Caco-2 (cell line): Measurements from ENCODE around the gene ATRX. TPM values are rescaled to one million over a fixed set of nuclear protein-coding genes. Genes with fewer than 3 reads are reported as not detected.
"Not testable (repeated sequence)": the region's sequence is repeated elsewhere in the genome, so short reads cannot be mapped to it uniquely, and the experiment has no call there.

ENCODE experiments used
- BruUV-seq: library from RNA; stranded (reverse); fragments of 400-500 nt; replicated peaks from 2 replicates; lab custom pipeline; 2021; lab: Mats Ljungman, UMichigan
- CTCF ChIA-PET: fragments of 300-600 bp; sonication (Branson Sonifier 250); formaldehyde crosslinking; loops from one replicate; lab custom pipeline; 2022; ENCODE audit warnings: antibody characterized with exemption; lab: Charles Lee
- POLR2A ChIA-PET: fragments of 300-600 bp; sonication (Branson Sonifier 250); formaldehyde crosslinking; loops from one replicate; lab custom pipeline; 2022; ENCODE audit warnings: antibody characterized with exemption; lab: Charles Lee
- DNase-seq, 2 experiments: peaks; one replicate each; pipeline versions ENCODE4 v3.0.0 to v3.0.0-alpha.2; 2020 to 2022
- H3K27me3 ChIP-seq: replicated peaks from 2 replicates; pipeline ENCODE4 v1.6.0; 2011; ENCODE audit warnings: low read length; ENCODE audit not compliant: control insufficient read depth, insufficient read depth
- H3K36me3 ChIP-seq: 2 replicates; pipeline ENCODE4 v1.5.1; 2011; ENCODE audit warnings: low read length; ENCODE audit not compliant: control insufficient read depth, insufficient read depth
- H3K4me1 ChIP-seq: fragments of 250-450 bp; sonication (Bioruptor Pico); 2 replicates; pipeline ENCODE4 v1.5.1; 2020; ENCODE audit warnings: mild to moderate bottlenecking
- H3K4me3 ChIP-seq: 2 replicates; pipeline ENCODE4 v1.5.1; 2011; ENCODE audit warnings: low read depth, mild to moderate bottlenecking, control low read depth, low read length
- H3K9me3 ChIP-seq: fragments of 250-450 bp; sonication (Bioruptor Pico); 2 replicates; pipeline ENCODE4 v1.5.1; 2020; ENCODE audit warnings: mild to moderate bottlenecking, moderate library complexity
- H3K27ac Mint-ChIP-seq: one replicate; pipeline ENCODE4 v1.8.0; 2022; ENCODE audit warnings: mixed read lengths; ENCODE audit not compliant: unreplicated experiment
- H3K27me3 Mint-ChIP-seq: one replicate; pipeline ENCODE4 v1.8.0; 2022; ENCODE audit warnings: mixed read lengths; ENCODE audit not compliant: insufficient read depth, unreplicated experiment
- H3K36me3 Mint-ChIP-seq: one replicate; pipeline ENCODE4 v1.8.0; 2022; ENCODE audit warnings: mild to moderate bottlenecking, mixed read lengths; ENCODE audit not compliant: insufficient read depth, unreplicated experiment
- H3K4me1 Mint-ChIP-seq: one replicate; pipeline ENCODE4 v1.8.0; 2022; ENCODE audit warnings: low read depth, mixed read lengths; ENCODE audit not compliant: unreplicated experiment
- H3K4me3 Mint-ChIP-seq: one replicate; pipeline ENCODE4 v1.8.0; 2022; ENCODE audit warnings: mild to moderate bottlenecking, moderate library complexity, mixed read lengths; ENCODE audit not compliant: unreplicated experiment
- H3K9me3 Mint-ChIP-seq: one replicate; pipeline ENCODE4 v1.8.0; 2022; ENCODE audit warnings: mixed read lengths; ENCODE audit not compliant: unreplicated experiment
- CTCF ChIP-seq, 2 experiments: fragments of 200-600 bp in 1 of 2; IDR thresholded peaks; 1 replicate in 1 of 2; 2 replicates in 1 of 2; pipeline versions ENCODE4 v1.5.1 to v1.8.0; 2011 to 2022; ENCODE audit warnings: antibody characterized with exemption in 1 of 2, control low read depth in 1 of 2, inconsistent platforms in 1 of 2, low read depth in 1 of 2, low read length in 1 of 2, mild to moderate bottlenecking in 1 of 2, moderate library complexity in 1 of 2; ENCODE audit not compliant: insufficient read depth in 1 of 2, severe bottlenecking in 1 of 2, unreplicated experiment in 1 of 2
- intact Hi-C: fragments of 100-400 bp; cut with micrococcal nuclease; formaldehyde crosslinking; loops from one replicate; pipeline ENCODE4 v1.10.0; 2022; ENCODE audit not compliant: unreplicated experiment
- total RNA-seq: library from RNA; stranded (reverse); gene quantifications from 2 replicates; pipeline ENCODE4 v1.2.3, GENCODE V29; 2022

Gene ATRX
- total RNA-seq, 1 experiment from 2014 or later = 61.2 TPM

GRCh38 chrX:77771601-77772000 lies 14.4 kb downstream of the ATRX start:
- no peak overlapping the region for H3K27ac Mint-ChIP-seq

GRCh38 chrX:77768787-77769186 lies 17.2 kb downstream of the ATRX start:
- no TSS peak for BruUV-seq
- no peaks in the 10 kb centered on the region for H3K9me3 Mint-ChIP-seq

More at GRCh38 chrX:77771601-77772000, 14.4 kb downstream of the ATRX start:
- no peaks in the 10 kb centered on the region for H3K36me3 ChIP-seq
- no peaks in the 10 kb centered on the region for H3K4me1 Mint-ChIP-seq
- TF ChIP-seq CTCF (IDR thresholded peaks at IDR 0.05; ENCODE audit: insufficient read depth in 1 of 2, low read depth in 1 of 2, low read length in 1 of 2, severe bottlenecking in 1 of 2, unreplicated experiment in 1 of 2) = no peak
- CTCF ChIA-PET = no interaction called here
- POLR2A ChIA-PET = no interaction called here
- no TSS peak for BruUV-seq
- no peaks in the 10 kb centered on the region for H3K9me3 ChIP-seq
- intact Hi-C loops = no loop called here
- H3K27me3 ChIP-seq = no peaks in the 10 kb centered on the region
- no peaks in the 10 kb centered on the region for H3K27me3 Mint-ChIP-seq
- H3K4me3 Mint-ChIP-seq = no peak overlapping the region
- H3K9me3 Mint-ChIP-seq = no peaks in the 10 kb centered on the region
- H3K4me1 ChIP-seq = no peaks in the 10 kb centered on the region
- no peak overlapping the region for H3K4me3 ChIP-seq
- DNase-seq = no peak
- H3K36me3 Mint-ChIP-seq = peaks cover 13% of the 10 kb centered on the region

GRCh38 chrX:77766212-77766611 lies 19.8 kb downstream of the ATRX start:
- H3K4me1 ChIP-seq, BruUV-seq, DNase-seq, H3K27me3 ChIP-seq, H3K27ac Mint-ChIP-seq, H3K27me3 Mint-ChIP-seq, H3K4me3 ChIP-seq, intact Hi-C loops, H3K4me1 Mint-ChIP-seq, H3K4me3 Mint-ChIP-seq, H3K36me3 ChIP-seq, CTCF ChIA-PET, H3K9me3 ChIP-seq, H3K9me3 Mint-ChIP-seq, POLR2A ChIA-PET: not testable (repeated sequence)
- H3K36me3 Mint-ChIP-seq = peaks cover 17% of the 10 kb centered on the region

More at GRCh38 chrX:77768787-77769186, 17.2 kb downstream of the ATRX start:
- peaks cover 12% of the 10 kb centered on the region for H3K36me3 Mint-ChIP-seq
- ChIA-PET POLR2A (no interaction called here), CTCF (no interaction called here)
- Histone ChIP-seq H3K27me3 (no peaks in the 10 kb centered on the region), H3K4me3 (no peak overlapping the region), H3K36me3 (no peaks in the 10 kb centered on the region), H3K4me1 (no peaks in the 10 kb centered on the region), H3K9me3 (no peaks in the 10 kb centered on the region)
- no peak overlapping the region for H3K27ac Mint-ChIP-seq
- no peaks in the 10 kb centered on the region for H3K27me3 Mint-ChIP-seq
- DNase-seq = no peak
- no peak for TF ChIP-seq CTCF (IDR thresholded peaks at IDR 0.05; ENCODE audit: insufficient read depth in 1 of 2, low read depth in 1 of 2, low read length in 1 of 2, severe bottlenecking in 1 of 2, unreplicated experiment in 1 of 2)
- no peak overlapping the region for H3K4me3 Mint-ChIP-seq
- H3K4me1 Mint-ChIP-seq = no peaks in the 10 kb centered on the region
- intact Hi-C loops = no loop called here

GRCh38 chrX:77755561-77755960 lies 30.5 kb downstream of the ATRX start:
- Histone ChIP-seq H3K9me3 (no peaks in the 10 kb centered on the region), H3K36me3 (no peaks in the 10 kb centered on the region; the same call in 1 of the 2 replicates), H3K4me3 (no peak overlapping the region), H3K27me3 (no peaks in the 10 kb centered on the region), H3K4me1 (no peaks in the 10 kb centered on the region)
- Mint-ChIP-seq H3K4me3 (no peak overlapping the region), H3K9me3 (peaks cover 12% of the 10 kb centered on the region), H3K27me3 (no peaks in the 10 kb centered on the region), H3K36me3 (peaks cover 9% of the 10 kb centered on the region), H3K4me1 (no peaks in the 10 kb centered on the region), H3K27ac (no peak overlapping the region)
- no peak for DNase-seq
- ChIA-PET POLR2A (no interaction called here), CTCF (no interaction called here)
- no TSS peak for BruUV-seq
- intact Hi-C loops = no loop called here
- no peak for TF ChIP-seq CTCF (IDR thresholded peaks at IDR 0.05; ENCODE audit: insufficient read depth in 1 of 2, low read depth in 1 of 2, low read length in 1 of 2, severe bottlenecking in 1 of 2, unreplicated experiment in 1 of 2)

GRCh38 chrX:77753942-77754341 lies 32.1 kb downstream of the ATRX start:
- H3K4me3 Mint-ChIP-seq, intact Hi-C loops, H3K36me3 ChIP-seq, POLR2A ChIA-PET, H3K36me3 Mint-ChIP-seq, H3K27me3 Mint-ChIP-seq, H3K4me3 ChIP-seq, DNase-seq, H3K4me1 ChIP-seq, H3K4me1 Mint-ChIP-seq, H3K27ac Mint-ChIP-seq, H3K27me3 ChIP-seq, CTCF ChIA-PET, BruUV-seq, H3K9me3 ChIP-seq: not testable (repeated sequence)
- peaks cover 12% of the 10 kb centered on the region for H3K9me3 Mint-ChIP-seq
